GM18502 (cell line): ENCODE results near the gene CYP4X1.
"Not testable (repeated sequence)": the region's sequence is repeated elsewhere in the genome, so short reads cannot be mapped to it uniquely, and the experiment has no call there.

Experiments
- ATAC-seq: cut with Tn5 transposase; IDR thresholded peaks from one replicate; pipeline ENCODE4 v1.9.1; 2021; ENCODE audit warnings: mild to moderate bottlenecking; ENCODE audit not compliant: unreplicated experiment, poor library complexity

The CYP4X1 gene, protein sequence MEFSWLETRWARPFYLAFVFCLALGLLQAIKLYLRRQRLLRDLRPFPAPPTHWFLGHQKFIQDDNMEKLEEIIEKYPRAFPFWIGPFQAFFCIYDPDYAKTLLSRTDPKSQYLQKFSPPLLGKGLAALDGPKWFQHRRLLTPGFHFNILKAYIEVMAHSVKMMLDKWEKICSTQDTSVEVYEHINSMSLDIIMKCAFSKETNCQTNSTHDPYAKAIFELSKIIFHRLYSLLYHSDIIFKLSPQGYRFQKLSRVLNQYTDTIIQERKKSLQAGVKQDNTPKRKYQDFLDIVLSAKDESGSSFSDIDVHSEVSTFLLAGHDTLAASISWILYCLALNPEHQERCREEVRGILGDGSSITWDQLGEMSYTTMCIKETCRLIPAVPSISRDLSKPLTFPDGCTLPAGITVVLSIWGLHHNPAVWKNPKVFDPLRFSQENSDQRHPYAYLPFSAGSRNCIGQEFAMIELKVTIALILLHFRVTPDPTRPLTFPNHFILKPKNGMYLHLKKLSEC

GRCh38 chr1:47023268-47024140 is at the start of gene CYP4X1:
Gene CYP4X1, plus strand, starts transcription at chr1:47023669. Its CDS starts 149 bp downstream, at chr1:47023818.
- no peak for ATAC-seq

DNA sequence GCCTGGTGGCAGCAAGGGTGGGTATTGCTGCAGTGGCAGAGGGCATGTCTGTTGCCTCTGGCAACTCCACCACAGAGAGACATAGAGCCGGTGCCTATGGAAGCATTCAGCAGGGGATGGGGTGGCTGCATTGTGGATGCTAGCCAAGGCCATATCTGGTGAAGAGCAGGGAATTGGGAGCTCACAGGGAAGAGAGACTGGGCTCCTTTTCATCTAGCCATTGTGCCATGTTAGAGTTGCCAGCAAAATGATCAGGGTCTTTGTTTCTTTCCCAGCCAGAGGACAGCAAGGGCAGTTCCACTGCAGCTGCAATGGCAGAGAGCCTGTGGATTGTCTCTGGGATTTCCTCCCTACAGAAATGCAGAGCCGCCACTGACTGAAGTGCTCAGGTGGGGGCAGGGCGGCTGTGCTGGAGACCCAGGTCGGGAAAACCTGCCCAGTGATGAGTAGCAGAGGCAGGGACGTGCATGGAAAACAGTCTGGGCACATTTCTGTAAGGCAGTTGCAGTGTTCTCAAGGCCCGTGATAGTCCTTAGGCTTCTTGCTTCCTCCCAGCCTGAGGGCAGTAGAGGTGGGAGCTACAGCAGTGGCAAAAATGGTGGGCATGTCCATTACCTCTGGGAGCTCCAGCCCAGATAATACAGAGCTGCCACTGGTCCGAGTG is 40.2 kb upstream of the CYP4X1 start:
- ATAC-seq = no peak

DNA sequence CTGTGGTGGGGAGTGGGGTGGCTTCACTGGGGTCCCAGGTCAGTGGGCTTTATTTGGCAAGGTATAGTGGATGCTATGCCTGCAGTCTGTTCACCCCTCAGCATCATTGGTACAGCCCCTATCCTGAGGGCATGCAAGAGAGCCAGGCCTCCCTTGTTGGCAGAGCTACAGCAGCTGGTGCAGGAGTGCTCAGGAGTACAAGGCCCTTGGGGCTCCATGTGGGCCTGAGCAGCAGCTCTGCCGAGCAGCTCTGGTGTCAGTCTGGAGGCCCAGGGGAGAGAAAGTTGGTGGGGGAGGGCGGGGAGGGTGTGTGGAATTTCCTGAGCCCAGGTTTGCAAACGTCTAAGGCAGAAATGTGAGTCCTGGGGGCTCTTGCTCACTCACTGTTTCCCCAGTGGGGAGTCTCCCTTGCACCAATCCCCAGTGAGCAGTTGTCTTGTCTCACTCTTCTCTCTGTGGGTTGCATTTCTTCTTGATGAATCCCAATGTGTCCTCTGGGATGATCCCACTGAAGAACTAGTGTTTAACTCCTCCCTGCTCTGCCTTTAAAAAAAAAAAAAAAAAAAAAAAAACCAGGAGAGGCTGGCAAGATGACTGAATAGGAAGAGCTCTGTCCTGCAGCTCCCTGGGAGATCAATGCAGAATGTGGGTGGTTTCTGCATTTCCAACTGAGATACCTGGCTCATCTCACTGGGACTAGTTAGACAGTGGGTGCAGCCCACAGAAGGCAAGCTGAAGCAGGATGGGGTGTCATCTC is 39.5 kb upstream of the CYP4X1 start:
- ATAC-seq = no peak

- not testable (repeated sequence) for ATAC-seq
Measured at GRCh38 chr1:46990541-46990940, 32.9 kb upstream of the CYP4X1 start.

DNA sequence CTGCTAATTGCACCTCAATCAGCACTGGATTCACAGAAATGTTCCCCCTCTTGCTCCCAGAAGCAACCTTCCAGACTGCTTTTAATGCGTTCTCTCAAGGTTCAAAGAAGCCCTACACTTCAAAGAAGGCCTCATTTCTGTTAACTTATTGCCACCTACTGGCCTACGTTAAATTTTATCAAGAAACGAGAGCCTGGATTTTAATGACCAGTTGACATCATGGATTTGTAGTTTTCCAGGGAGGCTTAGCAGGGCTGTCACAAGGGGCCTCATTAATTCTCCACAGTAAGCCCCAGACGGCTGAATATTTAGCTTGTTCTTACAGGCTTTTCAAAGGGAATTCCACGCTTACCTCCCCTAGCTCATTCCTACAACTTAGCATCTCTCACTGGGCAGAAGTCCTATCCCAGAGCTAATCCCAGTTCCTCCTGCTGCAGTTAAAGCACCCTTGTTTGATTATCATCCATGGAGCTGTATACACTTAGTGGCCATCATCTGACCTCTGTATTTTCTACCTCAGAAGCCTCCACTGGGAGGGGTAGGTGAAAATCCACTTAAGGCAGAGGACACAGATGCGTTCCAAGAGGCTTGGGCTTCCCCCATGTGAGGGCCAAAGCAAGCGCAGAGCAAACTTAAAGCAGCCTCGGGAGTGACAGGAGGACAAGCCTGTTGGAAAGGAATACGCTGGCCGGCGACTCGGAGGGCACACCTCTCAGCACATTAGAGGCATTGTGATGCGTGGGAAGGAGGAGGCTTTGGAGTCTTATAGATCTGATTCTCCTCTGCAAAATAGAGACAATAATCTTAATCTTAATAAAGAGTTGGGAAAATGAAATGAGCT is 32.2 kb upstream of the CYP4X1 start:
- ATAC-seq = no peak

DNA sequence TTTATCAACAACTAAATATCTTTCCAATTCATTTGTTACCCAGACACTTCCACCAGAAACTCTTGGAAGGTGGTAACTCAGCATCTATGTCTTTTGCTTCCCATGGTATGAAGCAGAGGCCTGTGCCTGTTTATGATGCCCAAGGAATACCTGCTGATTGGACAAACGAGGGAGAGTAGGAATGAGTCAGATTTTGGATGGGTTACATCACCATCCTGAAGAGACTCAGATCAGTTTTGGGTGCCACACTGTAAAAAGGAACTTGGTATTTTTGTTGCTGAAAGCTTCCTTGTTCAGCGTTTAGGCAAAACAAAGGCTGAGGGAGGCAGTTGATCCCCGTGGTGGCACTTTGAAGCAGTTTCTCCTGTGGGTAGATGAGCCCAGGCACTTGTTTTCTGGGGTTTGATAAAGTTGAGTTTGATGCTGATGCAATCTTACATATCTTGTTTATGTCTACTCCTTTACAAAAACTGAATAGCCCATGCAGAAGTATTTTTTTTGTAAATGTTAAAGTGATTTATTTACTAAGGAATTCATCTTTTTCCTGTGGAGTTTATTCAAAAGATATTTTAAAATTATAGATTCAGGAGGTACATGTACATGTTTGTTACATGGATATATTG is 26.7 kb upstream of the CYP4X1 start:
- no peak for ATAC-seq

DNA sequence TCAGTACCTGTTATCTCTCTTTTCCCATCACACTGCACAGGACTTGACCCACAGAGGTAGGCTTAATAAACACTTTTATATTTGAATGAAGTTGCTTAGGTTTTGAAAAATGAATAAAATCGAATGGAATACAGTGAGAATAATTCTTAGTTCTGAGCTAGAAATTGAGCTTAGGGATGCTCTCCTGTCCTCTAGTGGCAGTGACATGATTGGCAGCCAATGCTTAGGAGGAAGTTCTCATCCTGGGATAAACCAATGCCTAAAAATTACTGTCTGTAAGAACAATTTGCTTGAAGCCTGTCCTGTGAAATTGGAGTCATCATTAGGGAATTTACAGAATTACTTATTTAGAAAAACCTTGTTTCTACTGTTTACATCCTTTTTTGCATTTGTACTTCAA is 21.3 kb upstream of the CYP4X1 start:
- ATAC-seq = no peak

DNA sequence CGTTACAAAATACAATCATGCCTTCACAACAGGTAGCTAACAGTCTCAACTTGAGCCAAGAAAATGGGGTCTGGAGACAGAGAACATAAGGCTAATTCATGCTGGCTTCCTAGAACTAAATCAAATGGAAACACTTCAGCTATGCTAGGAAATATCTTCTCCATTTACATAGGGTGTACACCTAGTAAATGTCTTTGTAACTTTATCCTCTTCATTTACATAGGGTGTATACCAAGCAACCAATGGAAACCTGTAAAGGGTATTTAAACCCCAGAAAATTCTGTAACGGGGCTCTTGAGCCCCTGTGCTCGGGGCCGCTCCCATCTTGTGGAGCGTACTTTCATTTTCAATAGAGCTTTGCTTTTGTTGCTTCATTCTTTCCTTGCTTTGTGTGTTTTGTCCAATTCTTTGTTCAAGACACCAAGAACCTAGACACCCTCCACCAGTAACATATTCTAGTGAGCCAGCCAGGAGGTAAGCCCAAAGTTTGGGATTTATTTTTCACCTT is 19.5 kb upstream of the CYP4X1 start:
- ATAC-seq = no peak

DNA sequence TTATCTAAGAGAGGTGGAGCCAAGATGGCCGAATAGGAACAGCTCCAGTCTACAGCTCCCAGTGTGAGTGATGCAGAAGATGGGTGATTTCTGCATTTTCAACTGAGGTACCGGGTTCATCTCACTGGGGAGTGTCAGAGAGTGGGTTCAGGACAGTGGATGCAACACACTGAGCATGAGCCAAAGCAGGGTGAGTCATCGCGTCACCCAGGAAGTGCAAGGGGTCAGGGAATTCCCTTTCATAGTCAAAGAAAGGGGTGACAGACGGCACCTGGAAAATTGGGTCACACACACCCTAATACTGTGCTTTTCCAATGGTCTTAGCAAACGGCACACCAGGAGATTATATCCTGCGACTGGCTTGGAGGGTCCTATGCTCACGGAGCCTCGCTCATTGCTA is 17.0 kb upstream of the CYP4X1 start:
- ATAC-seq = not testable (repeated sequence)

- ATAC-seq = no peak
Measured at GRCh38 chr1:47013293-47013692, 10.2 kb upstream of the CYP4X1 start.

DNA sequence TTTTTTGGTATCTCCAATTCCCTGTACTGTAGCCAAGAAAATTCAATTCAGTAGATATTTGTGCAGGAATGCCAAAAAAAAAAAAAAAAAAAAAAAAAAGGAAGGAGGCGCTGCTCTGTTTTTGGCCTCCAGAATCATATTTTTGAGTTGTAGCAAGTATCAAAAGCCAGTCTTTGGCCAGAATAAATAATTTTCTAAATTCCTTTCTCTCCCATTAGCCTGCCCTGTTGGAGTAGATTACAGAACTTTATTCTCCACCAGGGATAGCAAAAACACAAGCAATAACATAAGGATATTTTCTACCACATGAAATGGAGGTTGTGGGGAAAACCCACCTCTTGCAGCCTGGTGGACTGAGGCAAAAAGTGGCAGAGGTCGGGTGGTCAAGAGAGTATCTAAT is 2.4 kb upstream of the CYP4X1 start:
- no peak for ATAC-seq

DNA sequence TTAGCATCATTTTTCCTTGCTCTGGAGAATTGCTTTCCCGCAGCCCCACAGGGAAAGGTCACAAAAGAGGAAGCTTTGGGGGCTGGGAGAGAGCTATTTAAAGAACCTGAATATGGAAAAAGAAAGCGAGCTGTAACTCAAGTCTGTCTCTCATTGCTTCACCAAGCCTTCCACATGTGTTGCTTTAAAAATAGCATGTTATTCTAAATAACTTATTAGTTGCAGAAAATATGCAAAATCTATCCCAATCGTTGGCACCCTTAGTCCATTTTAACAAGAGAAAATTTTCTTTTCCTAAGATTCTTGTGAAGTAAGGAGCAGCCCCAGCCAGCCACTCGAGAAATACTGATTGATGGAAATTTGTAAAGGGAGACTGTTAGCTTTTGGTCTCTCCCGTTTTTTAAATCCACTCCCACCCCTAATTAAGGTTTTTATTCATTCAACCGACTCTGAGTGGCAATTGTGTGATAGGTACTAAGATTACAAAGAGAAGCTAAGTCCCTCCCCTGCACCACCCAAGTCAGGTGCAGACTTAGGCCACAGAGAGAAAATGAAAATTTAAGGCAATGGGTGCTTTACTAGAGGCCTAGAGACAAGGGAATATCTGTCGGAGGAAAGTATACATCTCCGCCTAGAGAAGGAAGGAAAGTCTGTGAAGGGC is 802 bp downstream of the CYP4X1 start:
- ATAC-seq = no peak

DNA sequence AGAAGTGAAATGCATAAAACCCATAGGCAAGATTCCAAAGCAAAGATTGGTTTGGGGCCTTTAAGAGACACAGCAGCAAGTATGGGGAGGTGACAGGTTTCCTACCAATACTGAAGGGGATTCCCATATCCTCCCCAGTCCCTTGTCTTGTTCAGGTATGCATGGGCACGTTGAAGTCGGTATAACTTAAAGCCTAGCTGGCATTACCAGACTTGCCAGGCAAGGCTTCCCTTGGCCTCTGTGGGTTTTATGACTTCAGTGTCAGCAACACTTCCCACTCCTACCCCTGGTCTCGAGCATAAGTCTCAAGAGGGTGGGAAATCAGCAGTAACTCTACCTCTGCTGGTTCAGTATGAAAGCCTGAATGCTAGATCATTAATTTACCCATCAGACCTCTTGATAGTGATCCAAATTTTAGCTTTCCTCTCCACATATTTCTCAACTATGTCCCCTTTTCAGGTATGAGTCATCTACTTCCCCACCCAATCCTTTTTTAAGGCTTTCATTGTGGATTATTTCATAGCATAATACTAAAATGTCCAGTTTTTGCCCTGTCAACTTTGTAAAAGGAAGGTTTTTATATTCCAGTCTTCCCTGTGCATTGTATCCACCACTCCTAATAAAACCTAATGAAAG is 6.8 kb downstream of the CYP4X1 start:
- no peak for ATAC-seq

DNA sequence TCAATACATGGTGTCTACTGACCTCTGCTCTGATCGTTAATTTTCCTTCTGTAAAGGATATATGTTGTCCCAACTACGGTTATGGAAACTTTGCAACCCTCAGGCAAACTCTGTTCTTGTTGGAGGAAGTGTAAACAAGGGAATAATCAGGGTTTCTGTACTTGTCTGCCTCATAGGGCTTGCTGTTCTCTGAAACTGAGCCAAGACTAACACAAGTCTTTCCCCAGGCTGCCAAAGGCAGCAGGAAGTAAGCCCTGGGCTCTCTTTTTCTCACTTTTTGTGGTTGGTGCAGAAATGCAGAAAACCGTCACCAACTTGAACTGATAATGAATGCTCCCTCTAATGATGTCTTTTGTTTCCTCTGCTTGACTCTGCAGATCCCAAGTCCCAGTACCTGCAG is 7.6 kb downstream of the CYP4X1 start:
- no peak for ATAC-seq

GRCh38 chr1:47031585-47031984 is 8.1 kb downstream of the CYP4X1 start:
- ATAC-seq = no peak

DNA sequence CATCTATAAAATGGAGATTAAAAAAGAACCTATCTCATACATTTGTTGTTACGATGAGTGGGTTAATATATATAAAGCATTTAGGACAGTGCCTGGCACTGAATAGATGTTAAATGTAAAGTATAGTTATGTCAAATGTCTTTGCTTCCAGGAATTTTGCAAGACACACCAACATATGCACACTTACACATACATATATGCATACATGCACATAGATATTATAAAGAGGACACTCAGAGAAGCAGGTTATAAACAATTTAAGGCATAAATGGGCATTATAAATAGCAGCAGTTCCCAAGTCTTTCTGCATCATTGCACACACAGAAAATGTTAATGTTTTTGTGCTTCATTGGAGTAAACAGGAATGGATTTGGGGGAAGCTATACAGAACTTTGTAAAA is 13.3 kb downstream of the CYP4X1 start:
- no peak for ATAC-seq

DNA sequence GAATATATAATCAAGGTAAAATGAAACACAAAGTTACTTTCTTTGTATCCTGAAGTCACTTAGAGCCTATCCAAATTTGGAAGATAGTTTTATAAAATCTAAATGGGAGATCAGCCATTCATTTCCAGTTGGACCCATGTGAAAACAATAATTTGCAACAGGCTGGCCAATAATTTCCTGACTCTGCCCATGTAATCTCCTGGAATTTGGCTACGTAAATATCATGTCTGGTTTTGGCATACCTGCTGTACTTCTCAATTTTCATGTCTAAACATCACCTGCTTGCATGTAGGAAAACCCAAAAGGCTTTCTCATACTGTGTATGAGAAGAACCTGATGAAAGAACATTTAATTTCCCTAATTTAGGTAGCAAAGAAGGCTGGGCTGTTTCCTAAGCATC is 35.9 kb downstream of the CYP4X1 start:
- ATAC-seq = no peak
